Activated naive CD8-positive, alpha-beta T cell treated with anti-CD3 and anti-CD28 coated beads, Interleukin-2, amount 50 U/mL, for 24 hours (primary cell): ENCODE results near the gene IL2.

Experiments used
- ATAC-seq: fragments of 150-1000 bp; cut with Tn5 transposase; one replicate; pipeline ENCODE4 v1.10.0; 2021
- DNase-seq: peaks from one replicate; pipeline ENCODE4 v3.0.0; 2021
- H3K27ac Mint-ChIP-seq: one replicate; pipeline ENCODE4 v1.8.0; 2021; ENCODE audit warnings: mild to moderate bottlenecking, mixed read lengths
- H3K27me3 Mint-ChIP-seq: one replicate; pipeline ENCODE4 v1.8.0; 2021; ENCODE audit warnings: mixed read lengths
- H3K36me3 Mint-ChIP-seq: one replicate; pipeline ENCODE4 v1.8.0; 2021; ENCODE audit warnings: low read depth, mixed read lengths
- H3K4me1 Mint-ChIP-seq: one replicate; pipeline ENCODE4 v1.8.0; 2021; ENCODE audit warnings: mixed read lengths
- H3K4me3 Mint-ChIP-seq: one replicate; pipeline ENCODE4 v1.8.0; 2021; ENCODE audit warnings: mild to moderate bottlenecking, moderate library complexity, mixed read lengths
- H3K9me3 Mint-ChIP-seq: one replicate; pipeline ENCODE4 v1.8.0; 2021; ENCODE audit warnings: mixed read lengths

IL2 gene

DNA sequence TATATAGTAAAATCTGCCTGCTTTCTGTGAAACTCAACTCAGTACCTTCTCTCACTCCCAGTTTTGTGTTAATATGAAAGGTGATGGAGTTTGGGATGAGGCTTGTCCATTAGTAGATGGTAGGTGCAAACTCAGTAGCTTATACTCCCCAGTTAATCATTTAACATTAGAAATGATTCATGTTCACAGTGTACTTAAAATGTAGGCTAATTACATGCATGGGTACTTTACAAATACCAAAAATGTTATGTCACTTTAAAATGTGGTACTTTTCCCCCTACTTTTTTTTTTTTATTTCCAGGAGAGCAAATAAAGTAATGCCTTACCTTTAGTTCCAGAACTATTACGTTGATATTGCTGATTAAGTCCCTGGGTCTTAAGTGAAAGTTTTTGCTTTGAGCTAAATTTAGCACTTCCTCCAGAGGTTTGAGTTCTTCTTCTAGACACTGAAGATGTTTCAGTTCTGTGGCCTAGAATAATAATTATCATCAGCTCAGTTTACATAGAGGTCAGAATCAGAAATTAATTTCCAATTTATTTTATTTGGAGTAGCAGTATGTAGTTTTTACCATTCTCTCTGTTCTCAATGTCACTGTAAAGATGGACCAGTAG, 3.0 kb downstream of the IL2 start:
- Mint-ChIP-seq H3K4me1 (peaks cover 48% of the 10 kb centered on the region), H3K27me3 (peaks cover 2% of the 10 kb centered on the region), H3K4me3 (peak overlapping the region; percentile 79), H3K9me3 (no peaks in the 10 kb centered on the region), H3K27ac (peak overlapping the region; percentile 82), H3K36me3 (peaks cover 51% of the 10 kb centered on the region)
- no peak for DNase-seq
- ATAC-seq: no peak

DNA sequence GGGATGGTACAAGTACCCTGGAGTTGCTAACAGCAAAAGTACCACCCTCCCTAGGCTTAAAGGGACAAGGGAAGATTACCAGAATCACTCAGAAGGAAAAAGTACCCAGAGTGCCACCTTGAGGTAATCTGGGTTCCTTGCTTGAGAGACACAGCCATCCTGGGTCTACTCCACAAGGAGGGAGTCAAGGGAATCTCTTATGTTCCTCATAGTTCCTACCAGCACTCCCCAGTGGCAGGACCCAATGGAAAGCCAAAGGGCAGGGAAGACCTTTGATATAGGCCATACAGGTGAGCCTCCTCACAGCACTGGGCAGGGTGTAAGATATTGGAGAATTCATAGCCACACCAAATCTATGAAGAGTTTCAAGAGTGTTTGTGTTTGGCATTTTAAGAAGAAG, 5.7 kb downstream of the IL2 start:
- Mint-ChIP-seq H3K4me1 (peaks cover 24% of the 10 kb centered on the region), H3K27ac (peak overlapping the region; percentile 55), H3K27me3 (peaks cover 6% of the 10 kb centered on the region), H3K9me3 (no peaks in the 10 kb centered on the region), H3K4me3 (peak overlapping the region; percentile 37), H3K36me3 (peaks cover 49% of the 10 kb centered on the region)
- DNase-seq: peak; percentile 18
- peak; percentile 77 for ATAC-seq

DNA sequence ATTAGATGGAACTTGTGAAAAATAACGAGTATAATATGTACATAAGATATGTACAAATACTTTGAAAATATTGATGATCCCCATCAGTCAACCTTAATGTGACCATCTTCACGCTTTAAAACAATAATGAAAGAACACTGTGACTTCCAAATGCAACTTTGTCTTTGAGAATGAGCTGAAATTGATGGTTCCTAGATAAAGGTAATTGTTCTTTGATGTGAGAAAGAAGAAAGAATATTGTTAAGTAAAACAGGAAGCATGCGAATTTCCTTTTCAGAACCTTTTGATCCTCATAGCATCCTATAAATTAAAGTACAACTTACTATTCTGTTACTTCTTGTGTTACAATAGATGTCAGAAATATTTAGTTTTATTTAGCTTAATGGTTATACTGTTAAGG, 22.2 kb downstream of the IL2 start:
- Mint-ChIP-seq H3K4me3 (no peak overlapping the region), H3K27me3 (no peaks in the 10 kb centered on the region), H3K4me1 (peaks cover 13% of the 10 kb centered on the region), H3K36me3 (no peaks in the 10 kb centered on the region), H3K27ac (no peak overlapping the region), H3K9me3 (no peaks in the 10 kb centered on the region)
- ATAC-seq (no peak), DNase-seq (no peak)

DNA sequence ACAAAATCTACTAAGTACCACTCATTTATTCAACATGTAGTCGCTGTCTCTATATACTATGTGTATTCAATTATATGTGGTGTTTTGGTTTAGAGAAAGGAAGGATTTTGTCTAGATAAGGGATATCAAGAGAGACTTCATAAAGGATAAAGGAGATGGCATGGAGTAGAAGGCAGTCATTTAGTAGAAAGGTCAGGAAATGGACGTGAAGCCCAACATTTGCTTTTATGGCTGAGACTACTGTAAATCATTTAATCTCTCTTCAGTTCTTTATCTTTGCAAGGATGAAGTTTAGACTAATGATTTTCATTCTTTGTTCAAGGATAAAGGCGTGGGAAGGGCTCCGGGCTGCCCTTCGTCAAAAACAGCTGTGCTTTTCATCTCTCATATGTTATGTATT, 25.2 kb downstream of the IL2 start:
- H3K4me3 Mint-ChIP-seq: no peak overlapping the region
- no peak for ATAC-seq
- H3K27me3 Mint-ChIP-seq: peaks cover 2% of the 10 kb centered on the region
- H3K9me3 Mint-ChIP-seq: no peaks in the 10 kb centered on the region
- no peak overlapping the region for H3K27ac Mint-ChIP-seq
- no peaks in the 10 kb centered on the region for H3K36me3 Mint-ChIP-seq
- no peak for DNase-seq
- H3K4me1 Mint-ChIP-seq: peaks cover 13% of the 10 kb centered on the region

DNA sequence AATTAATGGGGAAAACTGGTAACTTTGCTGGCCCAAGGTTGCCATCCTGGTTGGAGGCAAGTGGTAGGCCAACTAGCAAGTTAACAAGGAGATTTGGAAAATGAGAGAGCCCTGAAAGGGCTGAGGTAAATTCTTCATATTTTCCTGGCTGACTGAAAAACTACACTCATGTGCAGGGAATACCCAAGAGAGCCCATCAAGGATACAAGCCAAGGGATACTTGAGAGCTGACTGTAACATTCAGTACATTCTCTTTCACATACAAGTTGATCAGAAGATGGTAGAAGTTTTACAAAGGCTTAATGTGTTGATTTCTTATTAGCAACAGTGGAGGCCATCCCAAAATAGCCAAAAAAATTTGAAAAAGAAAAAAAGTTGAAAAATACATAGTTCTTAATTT, 33.3 kb downstream of the IL2 start:
- Mint-ChIP-seq H3K36me3 (peaks cover 7% of the 10 kb centered on the region), H3K27me3 (peaks cover 8% of the 10 kb centered on the region), H3K9me3 (peaks cover 15% of the 10 kb centered on the region), H3K4me1 (no peaks in the 10 kb centered on the region), H3K4me3 (no peak overlapping the region), H3K27ac (no peak overlapping the region)
- ATAC-seq (no peak), DNase-seq (no peak)

DNA sequence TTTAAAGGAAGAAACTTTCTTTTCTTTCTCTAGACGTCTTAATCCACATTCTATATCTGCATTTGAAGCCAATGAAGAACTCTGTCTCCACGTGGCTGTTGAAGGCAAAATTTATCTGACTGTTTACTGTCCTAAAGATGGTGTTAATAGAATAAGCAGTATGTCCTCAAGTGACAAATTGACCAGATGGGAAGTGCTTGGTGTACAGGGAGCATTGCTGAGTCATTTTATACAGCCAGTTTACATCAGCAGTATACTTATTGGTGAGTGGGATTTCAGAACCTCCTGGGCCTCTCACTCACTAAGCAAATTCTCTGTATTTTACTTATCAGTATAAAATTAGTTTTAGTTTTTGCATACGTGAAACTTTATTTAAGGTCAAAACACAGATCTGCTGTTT, 44.0 kb downstream of the IL2 start:
- peaks cover 12% of the 10 kb centered on the region for H3K27me3 Mint-ChIP-seq
- no peak for DNase-seq
- ATAC-seq: no peak
- H3K27ac Mint-ChIP-seq: no peak overlapping the region
- H3K4me3 Mint-ChIP-seq: no peak overlapping the region
- H3K4me1 Mint-ChIP-seq: no peaks in the 10 kb centered on the region
- no peaks in the 10 kb centered on the region for H3K9me3 Mint-ChIP-seq
- no peaks in the 10 kb centered on the region for H3K36me3 Mint-ChIP-seq

DNA sequence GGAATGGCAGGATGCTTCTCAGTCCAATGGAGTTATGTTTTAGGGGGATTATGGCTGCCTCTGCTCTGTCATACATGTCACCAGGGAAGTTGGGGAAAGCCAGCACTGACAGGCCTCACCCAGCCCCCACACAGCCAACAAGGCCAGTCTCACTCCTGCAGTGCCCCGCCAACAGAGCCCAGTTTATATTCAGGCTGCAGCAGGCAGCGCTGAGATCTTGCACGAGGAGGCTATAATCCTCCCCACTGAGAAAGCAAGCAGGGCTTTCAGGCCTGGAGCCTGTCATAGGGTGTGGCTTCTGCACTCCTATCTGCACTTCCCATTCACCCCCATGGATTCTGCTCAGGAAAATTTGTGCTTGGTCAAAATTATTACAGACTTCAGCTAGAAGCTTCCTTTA, 52.7 kb downstream of the IL2 start:
- Mint-ChIP-seq H3K4me3 (no peak overlapping the region), H3K4me1 (no peaks in the 10 kb centered on the region), H3K9me3 (no peaks in the 10 kb centered on the region), H3K36me3 (no peaks in the 10 kb centered on the region), H3K27me3 (peaks cover 20% of the 10 kb centered on the region), H3K27ac (no peak overlapping the region)
- no peak for DNase-seq
- ATAC-seq: no peak
